Heart left ventricle (tissue), 16 donors: ENCODE measurements around the gene FKTN. TPM values are rescaled to one million over a fixed set of nuclear protein-coding genes. Genes with fewer than 3 reads are reported as not detected.
A peak's percentile ranks its signal among the peaks of the same experiment; 100 is the strongest.
"Not testable (repeated sequence)": the region's sequence is repeated elsewhere in the genome, so short reads cannot be mapped to it uniquely, and the experiment has no call there.

Experiments used
- ATAC-seq, 4 donors: fragments of 200-7000 bp; cut with Tn5 transposase; one replicate each; pipeline ENCODE4 v1.9.1; 2020 to 2022; ENCODE audit warnings: moderate library complexity in 4 of 4, mild to moderate bottlenecking in 3 of 4, moderate number of reproducible peaks in 1 of 4
- DNase-seq, 5 donors: peaks; one replicate each; pipeline ENCODE4 v3.0.0-alpha.2; 2020
- H3K27ac ChIP-seq, 12 donors: fragments of 200-600 bp; sonication (generic) in 4 of 12; one replicate each; pipeline versions ENCODE4 v1.5.0 to v1.8.0; 2016 to 2022; ENCODE audit warnings: mild to moderate bottlenecking in 2 of 12
- H3K27me3 ChIP-seq, 9 donors: fragments of 200-600 bp; sonication (generic) in 2 of 9; one replicate each; pipeline versions ENCODE4 v1.5.1 to v1.8.0; 2016 to 2022; ENCODE audit warnings: mild to moderate bottlenecking in 3 of 9
- H3K36me3 ChIP-seq, 9 donors: fragments of 200-600 bp; sonication (generic) in 2 of 9; one replicate each; pipeline versions ENCODE4 v1.5.0 to v1.8.0; 2018 to 2022; ENCODE audit warnings: mild to moderate bottlenecking in 2 of 9
- H3K4me1 ChIP-seq, 12 donors: fragments of 200-600 bp; sonication (generic) in 4 of 12; one replicate each; pipeline versions ENCODE4 v1.5.0 to v1.8.0; 2016 to 2022; ENCODE audit warnings: mild to moderate bottlenecking in 3 of 12
- H3K4me3 ChIP-seq, 12 donors: fragments of 200-600 bp; sonication (generic) in 4 of 12; one replicate each; pipeline versions ENCODE4 v1.5.0 to v1.8.0; 2017 to 2022; ENCODE audit warnings: mild to moderate bottlenecking in 9 of 12, moderate library complexity in 4 of 12
- H3K9me3 ChIP-seq, 12 donors: fragments of 200-600 bp; sonication (generic) in 4 of 12; one replicate each; pipeline versions ENCODE4 v1.5.0 to v1.8.0; 2016 to 2022; ENCODE audit warnings: mild to moderate bottlenecking in 1 of 12
- CTCF ChIP-seq, 12 donors: fragments of 200-600 bp; sonication (generic) in 4 of 12; IDR thresholded peaks; one replicate each; pipeline versions ENCODE4 v1.5.0 to v1.8.0; 2018 to 2022; ENCODE audit warnings: antibody characterized with exemption in 12 of 12, mild to moderate bottlenecking in 5 of 12
- POLR2A ChIP-seq, 2 donors: fragments of 450-650 bp; IDR thresholded peaks; one replicate each; pipeline ENCODE4 v1.6.1; 2017; ENCODE audit warnings: antibody characterized with exemption in 2 of 2, mild to moderate bottlenecking in 2 of 2, moderate library complexity in 2 of 2
- WGBS, 4 donors: extraction: QIAGEN DNeasy Blood & Tissue Kit in 2 of 4; methylation state at CpG; one replicate each; pipeline versions ENCODE4 v1.1.5 to v1.1.7; 2013 to 2018; 5-methylcytosine and 5-hydroxymethylcytosine counted together
- intact Hi-C, 10 donors: fragments of 100-400 bp; cut with DNase I; formaldehyde crosslinking; loops; one replicate each; pipeline versions ENCODE4 v1.11.1 to v1.14.2; 2022
- polyA plus RNA-seq, 2 donors: library from polyadenylated mRNA; stranded (reverse); fragments of 200-250 nt; gene quantifications; one replicate each; pipeline ENCODE4 v1.2.3, GENCODE V29; 2013
- total RNA-seq, 9 donors: library from RNA; depleted of rRNA in 2 of 9; stranded (reverse); fragments of >200 nt in 2 of 9; fragmentation: NEBNext Ultra II Directional in 3 of 9; extraction: Animal tissue kit (Norgen Biotek cat#: 25700) in 3 of 9; gene quantifications; one replicate each; pipeline versions ENCODE4 v1.1.0 to v1.2.4, GENCODE V29; 2016 to 2023
- donor health status: ischemic (EF 13 %, LVEDD 7.1; RV severe dilation, severe dysfunction).
- donor health status: healthy with polysubstance abuse.
- donor health status: DM: no; HTN: yes; CAD: no.
- donor health status: DM: no; HTN: no; CAD: no.
- donor health status: ischemic (EF 25% LVEDD 6.9; RV normal size, moderate dysfunction).
- donor health status: ischemic (EF 25% LVEDD 5.7; RV mildly dilated, moderate dysfunction).
- donor health status: healthy.
- donor health status: DM: yes; HTN: yes; CAD: no.
- donor health status: ischemic (EF 35%, LVEDD 5.7; RV mildly dilated, moderate dysfunction).
- donor health status: nonischemic (EF 11% LVEDD 7.7; RV severe dilation, severe dysfunction).
- donor health status: DM: yes; HTN: yes; CAD: no.
- donor health status: PGD.
- donor health status: ischemic (EF 29% LVEDD 5.4; RV normal size, mild dysfunction).
- donor health status: nonischemic (EF 23%, LVEDD 6.1; RV moderate dilation, normal function).

Gene FKTN
- total and polyA plus RNA-seq, 11 donors: 2.3 to 12.9 (median 6.9) TPM

DNA sequence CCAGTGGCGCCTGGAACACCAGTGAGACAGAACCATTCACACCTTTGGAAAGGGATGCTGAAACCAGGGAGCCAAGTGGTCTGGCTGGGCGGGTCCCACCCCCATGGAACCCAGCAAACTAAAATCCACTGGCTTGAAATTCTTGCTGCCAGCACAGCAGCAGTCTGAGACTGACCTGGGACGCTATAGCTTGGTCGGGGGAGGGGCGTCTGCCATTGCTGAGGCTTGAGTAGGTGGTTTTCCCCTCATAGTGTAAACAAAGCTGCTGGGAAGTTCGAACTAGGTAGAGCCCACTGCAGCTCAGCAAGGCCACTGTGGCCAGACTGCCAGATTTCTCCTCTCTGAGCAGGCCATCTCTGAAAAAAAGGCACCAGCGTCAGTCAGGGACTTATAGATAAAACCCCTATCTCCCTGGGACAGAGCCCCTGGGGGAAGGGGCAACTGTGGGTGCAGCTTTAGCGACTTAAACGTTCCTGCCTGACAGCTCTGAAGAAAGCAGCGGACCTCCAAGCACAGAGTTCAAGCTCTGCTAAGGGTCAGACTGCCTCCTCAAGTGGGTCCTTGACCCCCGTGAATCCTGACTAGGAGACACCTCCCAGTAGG lies 42.0 kb upstream of the FKTN start:
- DNase-seq (no peak), ATAC-seq (no peak)
- intact Hi-C loops: no loop called here
- Histone ChIP-seq H3K27me3 (no peaks in the 10 kb centered on the region), H3K4me1 (peaks cover 0 to 7% (median 0%) of the 10 kb centered on the region in 12 donors), H3K27ac (no peak overlapping the region), H3K4me3 (no peak overlapping the region), H3K36me3 (peaks cover 0 to 43% (median 14%) of the 10 kb centered on the region in 9 donors), H3K9me3 (no peaks in the 10 kb centered on the region)
- 86 to 91% (median 87%) methylated on average over 11 of the region's 11 CpGs for WGBS, 4 donors
- TF ChIP-seq CTCF (IDR thresholded peaks at IDR 0.05) (no peak), POLR2A (IDR thresholded peaks at IDR 0.05) (no peak)

DNA sequence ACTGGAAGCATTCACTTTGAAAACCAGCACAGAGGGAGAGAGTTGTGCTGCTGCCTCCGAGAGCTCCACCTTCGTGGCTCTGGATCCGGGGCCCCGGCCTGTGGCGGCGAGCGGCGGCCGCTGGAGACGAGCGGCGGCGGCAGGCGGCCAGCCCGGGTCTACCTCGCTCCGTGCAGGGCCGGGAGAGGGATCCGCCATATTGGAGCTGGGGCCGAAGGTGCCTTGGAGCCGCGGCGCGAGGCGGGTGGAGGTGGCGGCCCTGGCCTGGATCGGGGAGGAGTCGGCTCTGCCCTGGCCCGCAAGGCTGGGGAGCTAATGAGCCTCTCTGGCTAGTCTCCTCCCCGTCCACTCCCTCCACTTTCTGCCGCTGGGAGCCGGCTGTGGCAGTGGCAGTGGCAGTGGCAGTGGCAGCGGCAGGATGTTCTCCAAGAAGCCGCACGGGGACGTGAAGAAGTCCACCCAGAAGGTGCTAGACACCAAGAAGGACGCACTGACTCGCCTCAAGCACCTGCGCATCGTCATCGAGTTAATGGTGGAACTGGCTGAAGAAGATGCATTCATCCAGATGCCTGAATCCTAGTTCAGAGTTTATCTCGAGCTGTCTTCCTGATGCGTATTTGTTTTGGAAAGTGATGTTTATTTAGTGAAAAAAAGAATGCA lies 38.1 kb upstream of the FKTN start:
- intact Hi-C loops, H3K27me3 ChIP-seq, H3K9me3 ChIP-seq, H3K4me1 ChIP-seq: not testable (repeated sequence)
- H3K27ac ChIP-seq: peak overlapping the region; percentile 43 to 82 (median 68)
- ATAC-seq: peak in 3 of 4 donors; percentile 60 to 86 (median 84)
- DNase-seq: peak; percentile 12 to 51 (median 28)
- peak overlapping the region in 11 of 12 donors; percentile 26 to 62 (median 51) for H3K4me3 ChIP-seq
- H3K36me3 ChIP-seq: peaks cover 0 to 22% (median 10%) of the 10 kb centered on the region in 9 donors
- WGBS, 4 donors: 89 to 98% (median 95%) methylated on average over 24 to 43 of the region's 43 CpGs

DNA sequence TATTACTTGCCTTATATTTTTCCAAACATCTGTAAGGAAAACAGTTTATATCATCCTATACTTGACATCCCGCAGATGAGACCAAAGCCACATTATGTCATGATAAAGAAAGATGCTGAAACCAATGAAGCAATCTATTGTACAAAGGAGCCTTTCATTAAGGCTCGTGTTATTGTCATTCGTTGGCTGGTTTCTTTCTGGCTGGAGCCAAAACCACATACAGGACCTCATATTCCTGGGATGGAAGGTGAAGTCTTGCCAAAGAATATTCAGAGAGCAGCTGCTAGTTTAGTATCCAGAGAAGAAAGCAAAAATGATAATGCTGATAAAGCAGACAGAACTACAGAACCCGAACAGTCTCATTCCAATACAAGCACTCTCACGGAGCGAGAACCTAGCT lies 36.9 kb upstream of the FKTN start:
- DNase-seq, H3K4me3 ChIP-seq, H3K27me3 ChIP-seq, H3K9me3 ChIP-seq, H3K27ac ChIP-seq, H3K4me1 ChIP-seq, intact Hi-C loops, ATAC-seq: not testable (repeated sequence)
- 81 to 89% (median 85%) methylated on average over 6 of the region's 6 CpGs for WGBS, 4 donors
- H3K36me3 ChIP-seq: peaks cover 0 to 14% (median 8%) of the 10 kb centered on the region in 9 donors

DNA sequence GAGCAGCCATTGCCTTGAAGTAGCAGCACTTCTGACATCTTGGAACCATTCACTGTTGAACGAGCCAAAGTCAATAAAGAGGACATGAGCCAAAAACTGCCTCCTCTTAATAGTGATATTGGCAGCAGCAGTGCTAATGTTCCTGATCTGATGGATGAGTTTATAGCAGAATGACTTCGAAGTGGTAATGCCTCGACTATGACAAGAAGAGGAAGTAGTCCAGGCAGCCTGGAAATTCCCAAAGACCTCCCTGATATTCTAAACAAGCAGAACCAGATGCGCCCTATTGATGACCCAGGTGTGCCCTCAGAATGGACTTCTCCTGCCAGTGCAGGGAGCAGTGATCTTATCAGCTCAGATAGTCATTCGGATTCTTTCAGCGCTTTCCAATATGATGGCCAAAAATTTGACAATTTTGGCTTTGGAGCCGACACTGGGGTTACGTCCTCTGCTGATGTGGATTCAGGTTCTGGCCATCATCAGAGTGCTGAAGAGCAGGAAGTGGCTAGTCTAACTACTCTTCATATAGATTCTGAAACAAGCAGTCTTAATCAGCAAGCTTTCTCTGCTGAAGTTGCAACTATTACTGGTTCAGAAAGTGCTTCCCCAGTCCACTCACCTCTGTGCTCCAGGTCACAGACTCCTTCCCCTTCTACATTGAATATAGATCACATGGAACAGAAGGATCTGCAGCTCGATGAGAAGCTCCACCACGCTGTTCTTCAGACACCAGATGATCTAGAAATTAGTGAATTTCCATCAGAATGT lies 35.1 kb upstream of the FKTN start:
- DNase-seq, H3K27ac ChIP-seq, H3K4me3 ChIP-seq, intact Hi-C loops, H3K27me3 ChIP-seq, H3K4me1 ChIP-seq, H3K9me3 ChIP-seq, H3K36me3 ChIP-seq, ATAC-seq: not testable (repeated sequence)
- WGBS, 4 donors: 79 to 87% (median 83%) methylated on average over 10 of the region's 10 CpGs

DNA sequence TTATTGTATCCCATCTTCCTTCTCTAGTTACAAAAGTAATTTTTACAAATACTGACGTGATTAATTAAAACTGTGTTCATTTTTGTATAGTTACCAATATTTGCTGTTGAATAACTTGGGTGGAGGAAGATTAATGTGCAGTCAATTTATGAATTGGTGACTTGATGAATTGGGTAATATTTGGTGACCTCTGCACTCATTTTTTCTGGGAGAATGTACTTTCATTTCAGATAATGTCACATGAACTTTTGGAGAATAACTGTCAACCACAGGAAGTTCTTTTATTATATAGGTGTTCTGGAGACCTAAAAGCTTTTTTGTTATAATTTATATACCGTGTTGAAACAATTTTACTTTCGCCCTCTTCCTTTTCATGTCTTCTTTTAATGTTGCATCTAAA lies 26.4 kb upstream of the FKTN start:
- Histone ChIP-seq H3K4me3 (no peak overlapping the region), H3K36me3 (peaks cover 0 to 25% (median 12%) of the 10 kb centered on the region in 9 donors), H3K9me3 (peaks cover 0 to 17% (median 0%) of the 10 kb centered on the region in 12 donors), H3K4me1 (no peaks in the 10 kb centered on the region), H3K27me3 (no peaks in the 10 kb centered on the region), H3K27ac (no peak overlapping the region)
- intact Hi-C loops: no loop called here
- no peak for DNase-seq
- WGBS, 4 donors: 84 to 91% (median 90%) methylated on average over 3 of the region's 3 CpGs
- no peak for TF ChIP-seq CTCF (IDR thresholded peaks at IDR 0.05)
- TF ChIP-seq POLR2A (IDR thresholded peaks at IDR 0.05): no peak
- ATAC-seq: no peak
